GM06990 (cell line): ENCODE measurements around the gene PDK2.

ENCODE experiments used
- DNase-seq: peaks from one replicate; pipeline ENCODE4 v3.0.0-alpha.2; 2011; ENCODE audit not compliant: insufficient read length; ENCODE audit errors: extremely low read depth
- H3K27me3 ChIP-seq: replicated peaks from 2 replicates; pipeline ENCODE4 v1.6.0; 2011; ENCODE audit warnings: low read length; ENCODE audit not compliant: control insufficient read depth, insufficient read depth
- H3K36me3 ChIP-seq: 2 replicates; pipeline ENCODE4 v1.5.1; 2011; ENCODE audit warnings: low read length; ENCODE audit not compliant: control insufficient read depth, insufficient read depth
- H3K4me3 ChIP-seq: replicated peaks from 2 replicates; pipeline ENCODE4 v1.5.1; 2011; ENCODE audit warnings: low read depth, mild to moderate bottlenecking, control low read depth, low read length
- TF ChIP-seq, protein P1 (sequence below): IDR thresholded peaks from 2 replicates; pipeline ENCODE4 v1.5.1; 2011; ENCODE audit warnings: low read length, control low read depth, mild to moderate bottlenecking, inconsistent platforms; ENCODE audit not compliant: insufficient read depth, poor library complexity, severe bottlenecking

PDK2 gene

GRCh38 chr17:50099003-50099402 lies 3.9 kb downstream of the PDK2 start:
- no peak for DNase-seq
- TF ChIP-seq, protein P1, sequence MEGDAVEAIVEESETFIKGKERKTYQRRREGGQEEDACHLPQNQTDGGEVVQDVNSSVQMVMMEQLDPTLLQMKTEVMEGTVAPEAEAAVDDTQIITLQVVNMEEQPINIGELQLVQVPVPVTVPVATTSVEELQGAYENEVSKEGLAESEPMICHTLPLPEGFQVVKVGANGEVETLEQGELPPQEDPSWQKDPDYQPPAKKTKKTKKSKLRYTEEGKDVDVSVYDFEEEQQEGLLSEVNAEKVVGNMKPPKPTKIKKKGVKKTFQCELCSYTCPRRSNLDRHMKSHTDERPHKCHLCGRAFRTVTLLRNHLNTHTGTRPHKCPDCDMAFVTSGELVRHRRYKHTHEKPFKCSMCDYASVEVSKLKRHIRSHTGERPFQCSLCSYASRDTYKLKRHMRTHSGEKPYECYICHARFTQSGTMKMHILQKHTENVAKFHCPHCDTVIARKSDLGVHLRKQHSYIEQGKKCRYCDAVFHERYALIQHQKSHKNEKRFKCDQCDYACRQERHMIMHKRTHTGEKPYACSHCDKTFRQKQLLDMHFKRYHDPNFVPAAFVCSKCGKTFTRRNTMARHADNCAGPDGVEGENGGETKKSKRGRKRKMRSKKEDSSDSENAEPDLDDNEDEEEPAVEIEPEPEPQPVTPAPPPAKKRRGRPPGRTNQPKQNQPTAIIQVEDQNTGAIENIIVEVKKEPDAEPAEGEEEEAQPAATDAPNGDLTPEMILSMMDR = no peak
- no peaks in the 10 kb centered on the region; the same call in none of the 2 replicates for H3K36me3 ChIP-seq
- H3K27me3 ChIP-seq = no peaks in the 10 kb centered on the region
- no peak overlapping the region for H3K4me3 ChIP-seq

DNA sequence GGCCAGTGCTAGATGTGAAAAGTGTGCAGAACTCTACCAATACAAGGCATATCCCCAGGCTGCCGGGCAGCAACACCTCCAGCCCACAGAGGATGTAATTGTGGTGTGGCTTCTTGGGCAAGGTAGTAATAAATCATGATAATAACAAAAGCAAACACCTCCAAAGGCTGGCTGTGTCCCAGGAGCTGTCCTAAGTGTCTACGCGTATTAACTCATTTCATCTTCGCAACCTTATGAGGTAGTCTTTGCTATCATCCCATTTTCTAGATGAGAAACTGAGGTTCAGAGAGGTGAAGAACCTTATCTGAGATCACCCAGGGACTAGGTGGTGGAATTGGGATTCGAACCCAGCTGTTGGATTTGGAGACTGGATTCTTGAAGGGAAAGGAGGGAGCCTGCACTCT lies 5.3 kb downstream of the PDK2 start:
- Histone ChIP-seq H3K27me3 (no peaks in the 10 kb centered on the region), H3K36me3 (no peaks in the 10 kb centered on the region; the same call in none of the 2 replicates), H3K4me3 (no peak overlapping the region)
- TF ChIP-seq, protein P1 = no peak
- no peak for DNase-seq

DNA sequence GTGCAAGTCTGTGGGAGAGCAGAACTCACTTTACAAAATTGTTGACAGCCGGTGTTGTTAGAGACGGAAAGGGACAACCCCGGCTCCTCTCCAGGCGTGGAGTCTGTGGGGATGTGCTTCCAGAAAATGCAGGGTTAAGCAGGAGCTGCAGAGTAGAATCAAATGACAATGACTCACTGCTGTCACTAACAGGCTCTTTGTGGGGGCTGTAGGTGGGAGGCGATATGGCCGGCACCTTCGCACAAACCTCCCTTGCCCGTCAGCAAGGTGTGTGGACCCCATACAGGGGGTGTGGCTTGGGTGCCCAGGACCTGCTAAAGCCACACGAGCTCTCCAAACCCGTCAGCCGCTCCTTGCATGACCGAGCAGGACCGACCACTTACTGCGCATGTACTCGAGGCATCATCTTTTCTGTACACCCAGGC lies 5.8 kb downstream of the PDK2 start:
- TF ChIP-seq, protein P1 = no peak
- H3K4me3 ChIP-seq = no peak overlapping the region
- H3K36me3 ChIP-seq = no peaks in the 10 kb centered on the region; the same call in none of the 2 replicates
- no peaks in the 10 kb centered on the region for H3K27me3 ChIP-seq
- no peak for DNase-seq

DNA sequence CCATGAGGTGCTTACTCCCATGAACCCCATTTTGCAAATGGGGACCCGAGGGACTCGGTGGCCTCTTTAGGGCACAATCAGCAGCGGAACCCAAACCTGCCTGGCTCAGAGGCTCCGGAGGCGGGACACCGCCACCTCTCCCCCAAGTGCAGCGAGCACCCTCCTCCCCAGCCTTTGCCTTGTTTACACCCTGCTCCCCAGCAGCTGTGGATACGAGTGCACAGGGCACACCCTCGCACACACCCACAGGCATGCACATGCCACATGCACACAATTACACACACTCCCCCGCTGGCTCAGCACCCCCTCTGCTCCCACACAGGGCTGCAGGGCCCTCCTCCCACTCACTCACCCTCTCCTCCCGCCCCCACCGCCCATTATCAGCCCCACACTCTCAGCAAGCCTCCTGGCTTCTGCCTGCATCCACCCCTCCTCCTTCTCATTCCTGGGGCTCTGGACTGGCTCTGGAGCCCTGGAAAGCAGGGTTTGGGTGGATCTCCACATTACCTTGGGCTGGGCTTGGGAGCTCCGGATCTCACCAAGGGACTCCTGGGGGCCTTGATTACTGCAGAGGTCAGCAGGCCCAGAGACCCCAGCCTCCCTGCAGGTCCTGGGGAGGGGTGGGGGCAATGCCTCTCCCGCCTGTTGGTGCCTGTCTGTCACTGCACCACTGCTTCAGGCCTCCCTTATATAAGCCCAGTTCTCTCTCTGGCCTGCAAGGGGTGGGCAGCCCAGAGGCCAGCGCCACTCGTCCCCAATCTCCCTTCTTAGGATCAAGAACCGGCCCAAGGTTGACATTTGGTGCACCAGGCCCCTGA lies 6.4 kb downstream of the PDK2 start:
- no peaks in the 10 kb centered on the region for H3K27me3 ChIP-seq
- H3K36me3 ChIP-seq = no peaks in the 10 kb centered on the region; the same call in none of the 2 replicates
- no peak for DNase-seq
- H3K4me3 ChIP-seq = no peak overlapping the region
- TF ChIP-seq, protein P1 = no peak

- TF ChIP-seq, protein P1 = no peak
- no peak for DNase-seq
- Histone ChIP-seq H3K4me3 (no peak overlapping the region), H3K36me3 (no peaks in the 10 kb centered on the region; the same call in none of the 2 replicates), H3K27me3 (no peaks in the 10 kb centered on the region)
Measured at GRCh38 chr17:50102164-50102991, 7.2 kb downstream of the PDK2 start.
